HEK293 (cell line): ENCODE results near the gene S100PBP.

Source experiments
- CTCF ChIA-PET: fragments of 350-600 bp; formaldehyde crosslinking; extraction: SDS; loops from one replicate; lab custom pipeline; 2021; ENCODE audit warnings: antibody characterized with exemption; lab: Yijun Ruan, JAX
- POLR2A ChIA-PET: fragments of 300-600 bp; formaldehyde crosslinking; extraction: SDS; loops from one replicate; lab custom pipeline; 2020; ENCODE audit warnings: antibody characterized with exemption, inconsistent platforms; lab: Yijun Ruan, JAX
- H3K27ac ChIP-seq: fragments of 200-500 bp; sonication (Bioruptor generic); 2 replicates; pipeline ENCODE4 v1.5.1; 2014; ENCODE audit warnings: low read depth, low read length, control low read depth, inconsistent platforms; ENCODE audit errors: extremely low read depth
- H3K36me3 ChIP-seq, 2 experiments: fragments of 200-500 bp in 1 of 2; sonication (Bioruptor generic) in 1 of 2; 1 replicate in 1 of 2; 2 replicates in 1 of 2; pipeline ENCODE4 v1.5.1; 2014 to 2017; ENCODE audit warnings: inconsistent platforms in 2 of 2, low read length in 2 of 2; ENCODE audit not compliant: control insufficient read depth in 2 of 2, insufficient read depth in 1 of 2
- H3K4me1 ChIP-seq: fragments of 200-500 bp; sonication (Bioruptor generic); 2 replicates; pipeline ENCODE4 v1.5.1; 2014; ENCODE audit warnings: mild to moderate bottlenecking, low read length, inconsistent platforms; ENCODE audit not compliant: control insufficient read depth, insufficient read depth
- H3K4me3 ChIP-seq: 2 replicates; pipeline ENCODE4 v1.5.1; 2011; ENCODE audit warnings: low read depth, mild to moderate bottlenecking, control low read depth, low read length, moderate library complexity
- H3K9me3 ChIP-seq: fragments of 200-500 bp; sonication (Bioruptor generic); 2 replicates; pipeline ENCODE4 v1.5.1; 2014; ENCODE audit warnings: low read depth, low read length, inconsistent platforms; ENCODE audit not compliant: control insufficient read depth, insufficient read depth
- BCL11A ChIP-seq: fragments of 450-650 bp; formaldehyde crosslinking; IDR thresholded peaks from 2 replicates; pipeline ENCODE4 v1.5.1; 2016; ENCODE audit warnings: low read depth, missing biosample characterization, missing genetic modification characterization
- GLIS2 ChIP-seq: fragments of 450-650 bp; formaldehyde crosslinking; IDR thresholded peaks from 2 replicates; pipeline ENCODE4 v1.5.1; 2016; ENCODE audit warnings: missing biosample characterization, missing genetic modification characterization
- SP3 ChIP-seq: fragments of 450-650 bp; formaldehyde crosslinking; IDR thresholded peaks from 2 replicates; pipeline ENCODE4 v1.5.1; 2016; ENCODE audit warnings: missing biosample characterization, missing genetic modification characterization
- SP7 ChIP-seq: fragments of 450-650 bp; formaldehyde crosslinking; IDR thresholded peaks from 2 replicates; pipeline ENCODE4 v1.5.1; 2016; ENCODE audit warnings: missing biosample characterization, missing genetic modification characterization
- ZEB2 ChIP-seq: fragments of 450-650 bp; formaldehyde crosslinking; IDR thresholded peaks from 2 replicates; pipeline ENCODE4 v1.5.1; 2016; ENCODE audit warnings: missing biosample characterization, missing genetic modification characterization
- ZNF132 ChIP-seq: fragments of 450-650 bp; formaldehyde crosslinking; IDR thresholded peaks from 2 replicates; pipeline ENCODE4 v1.5.1; 2017; ENCODE audit warnings: missing biosample characterization, missing genetic modification characterization, borderline replicate concordance
- ZNF157 ChIP-seq: fragments of 450-650 bp; formaldehyde crosslinking; IDR thresholded peaks from 2 replicates; pipeline ENCODE4 v1.5.1; 2016; ENCODE audit warnings: missing biosample characterization, missing genetic modification characterization
- ZNF16 ChIP-seq: fragments of 450-650 bp; formaldehyde crosslinking; IDR thresholded peaks from 2 replicates; pipeline ENCODE4 v1.5.1; 2016; ENCODE audit warnings: low read depth, missing biosample characterization, missing genetic modification characterization
- ZNF184 ChIP-seq: fragments of 450-650 bp; IDR thresholded peaks from 2 replicates; pipeline ENCODE4 v1.5.1; 2018; ENCODE audit warnings: missing biosample characterization, mild to moderate bottlenecking, missing genetic modification characterization
- ZNF19 ChIP-seq: fragments of 450-650 bp; formaldehyde crosslinking; IDR thresholded peaks from 2 replicates; pipeline ENCODE4; 2016; ENCODE audit warnings: missing biosample characterization, missing genetic modification characterization, low read depth
- ZNF23 ChIP-seq: fragments of 450-650 bp; formaldehyde crosslinking; IDR thresholded peaks from 2 replicates; pipeline ENCODE4 v1.5.1; 2016; ENCODE audit warnings: missing biosample characterization, missing genetic modification characterization, borderline replicate concordance
- ZNF335 ChIP-seq: fragments of 450-650 bp; formaldehyde crosslinking; conservative IDR thresholded peaks from 2 replicates; pipeline ENCODE4 v1.5.1; 2016; ENCODE audit warnings: missing biosample characterization, missing genetic modification characterization
- ZNF514 ChIP-seq: fragments of 450-650 bp; formaldehyde crosslinking; IDR thresholded peaks from 2 replicates; pipeline ENCODE4 v1.5.1; 2016; ENCODE audit warnings: missing biosample characterization, missing genetic modification characterization
- ZNF521 ChIP-seq: fragments of 450-650 bp; formaldehyde crosslinking; IDR thresholded peaks from 2 replicates; pipeline ENCODE4 v1.5.1; 2017; ENCODE audit warnings: missing biosample characterization, mild to moderate bottlenecking, missing genetic modification characterization
- ZNF600 ChIP-seq: fragments of 450-650 bp; formaldehyde crosslinking; IDR thresholded peaks from 2 replicates; pipeline ENCODE4 v1.5.1; 2016; ENCODE audit warnings: missing biosample characterization, missing genetic modification characterization
- ZNF629 ChIP-seq: fragments of 450-650 bp; formaldehyde crosslinking; IDR thresholded peaks from 2 replicates; pipeline ENCODE4 v1.5.1; 2017; ENCODE audit warnings: missing biosample characterization, missing genetic modification characterization
- ZNF670 ChIP-seq: fragments of 450-650 bp; formaldehyde crosslinking; IDR thresholded peaks from 2 replicates; pipeline ENCODE4 v1.5.1; 2016; ENCODE audit warnings: missing biosample characterization, missing genetic modification characterization, low read depth
- ZNF837 ChIP-seq: fragments of 450-650 bp; formaldehyde crosslinking; IDR thresholded peaks from 2 replicates; pipeline ENCODE4 v1.5.1; 2016; ENCODE audit warnings: missing biosample characterization, missing genetic modification characterization
- TF ChIP-seq, protein P1 (sequence below): fragments of 450-650 bp; formaldehyde crosslinking; IDR thresholded peaks from 2 replicates; pipeline ENCODE4 v1.5.0; 2017; ENCODE audit warnings: missing biosample characterization, missing genetic modification characterization, borderline replicate concordance
- TF ChIP-seq, protein P2 (sequence below): fragments of 450-650 bp; formaldehyde crosslinking; IDR thresholded peaks from 2 replicates; pipeline ENCODE4 v1.5.1; 2016; ENCODE audit warnings: missing biosample characterization, missing genetic modification characterization
- TF ChIP-seq, protein P3 (sequence below): sonication (generic); formaldehyde crosslinking; IDR thresholded peaks from 2 replicates; pipeline ENCODE4 v1.8.1; 2022; ENCODE audit warnings: mild to moderate bottlenecking, moderate library complexity, missing genetic modification reagents
- TF ChIP-seq, protein P4 (sequence below): fragments of 450-650 bp; formaldehyde crosslinking; IDR thresholded peaks from 2 replicates; pipeline ENCODE4 v1.5.1; 2016; ENCODE audit warnings: missing biosample characterization, missing genetic modification characterization, borderline replicate concordance
- TF ChIP-seq, protein P5 (sequence below): fragments of 450-650 bp; formaldehyde crosslinking; IDR thresholded peaks from 2 replicates; pipeline ENCODE4 v1.5.1; 2017; ENCODE audit warnings: missing biosample characterization, missing genetic modification characterization

The S100PBP gene

GRCh38 chr1:32813941-32814739 is 3.3 kb upstream of the S100PBP start:
- POLR2A ChIA-PET: no interaction called here
- TF ChIP-seq ZNF600 (tag by site-specific recombination) (peak; percentile 68; the same call in 1 of the 2 replicates), SP7 (peak; percentile 21; the same call in 1 of the 2 replicates), ZNF132 (tag by site-specific recombination) (no peak), SP3 (tag by site-specific recombination) (no peak), ZNF184 (no peak), ZNF16 (tag by site-specific recombination) (no peak), ZNF514 (no peak), ZNF521 (tag by site-specific recombination) (no peak), ZEB2 (0 out of 2 replicates have a peak, but pooled peaks have one; percentile 43), ZNF670 (tag by site-specific recombination) (no peak), ZNF335 (tag by site-specific recombination) (0 out of 2 replicates have a peak, but pooled peaks have one; percentile 20), ZNF629 (0 out of 2 replicates have a peak, but pooled peaks have one; percentile 34), GLIS2 (tag by site-specific recombination) (no peak), ZNF157 (tag by site-specific recombination) (no peak), ZNF19 (no peak), BCL11A (tag by site-specific recombination) (no peak), ZNF23 (no peak), ZNF837 (tag by site-specific recombination) (no peak)
- TF ChIP-seq, protein P1, sequence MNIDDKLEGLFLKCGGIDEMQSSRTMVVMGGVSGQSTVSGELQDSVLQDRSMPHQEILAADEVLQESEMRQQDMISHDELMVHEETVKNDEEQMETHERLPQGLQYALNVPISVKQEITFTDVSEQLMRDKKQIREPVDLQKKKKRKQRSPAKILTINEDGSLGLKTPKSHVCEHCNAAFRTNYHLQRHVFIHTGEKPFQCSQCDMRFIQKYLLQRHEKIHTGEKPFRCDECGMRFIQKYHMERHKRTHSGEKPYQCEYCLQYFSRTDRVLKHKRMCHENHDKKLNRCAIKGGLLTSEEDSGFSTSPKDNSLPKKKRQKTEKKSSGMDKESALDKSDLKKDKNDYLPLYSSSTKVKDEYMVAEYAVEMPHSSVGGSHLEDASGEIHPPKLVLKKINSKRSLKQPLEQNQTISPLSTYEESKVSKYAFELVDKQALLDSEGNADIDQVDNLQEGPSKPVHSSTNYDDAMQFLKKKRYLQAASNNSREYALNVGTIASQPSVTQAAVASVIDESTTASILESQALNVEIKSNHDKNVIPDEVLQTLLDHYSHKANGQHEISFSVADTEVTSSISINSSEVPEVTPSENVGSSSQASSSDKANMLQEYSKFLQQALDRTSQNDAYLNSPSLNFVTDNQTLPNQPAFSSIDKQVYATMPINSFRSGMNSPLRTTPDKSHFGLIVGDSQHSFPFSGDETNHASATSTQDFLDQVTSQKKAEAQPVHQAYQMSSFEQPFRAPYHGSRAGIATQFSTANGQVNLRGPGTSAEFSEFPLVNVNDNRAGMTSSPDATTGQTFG (tag by site-specific recombination): no peak
- TF ChIP-seq, protein P2, sequence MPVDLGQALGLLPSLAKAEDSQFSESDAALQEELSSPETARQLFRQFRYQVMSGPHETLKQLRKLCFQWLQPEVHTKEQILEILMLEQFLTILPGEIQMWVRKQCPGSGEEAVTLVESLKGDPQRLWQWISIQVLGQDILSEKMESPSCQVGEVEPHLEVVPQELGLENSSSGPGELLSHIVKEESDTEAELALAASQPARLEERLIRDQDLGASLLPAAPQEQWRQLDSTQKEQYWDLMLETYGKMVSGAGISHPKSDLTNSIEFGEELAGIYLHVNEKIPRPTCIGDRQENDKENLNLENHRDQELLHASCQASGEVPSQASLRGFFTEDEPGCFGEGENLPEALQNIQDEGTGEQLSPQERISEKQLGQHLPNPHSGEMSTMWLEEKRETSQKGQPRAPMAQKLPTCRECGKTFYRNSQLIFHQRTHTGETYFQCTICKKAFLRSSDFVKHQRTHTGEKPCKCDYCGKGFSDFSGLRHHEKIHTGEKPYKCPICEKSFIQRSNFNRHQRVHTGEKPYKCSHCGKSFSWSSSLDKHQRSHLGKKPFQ: no peak
- TF ChIP-seq, protein P3, sequence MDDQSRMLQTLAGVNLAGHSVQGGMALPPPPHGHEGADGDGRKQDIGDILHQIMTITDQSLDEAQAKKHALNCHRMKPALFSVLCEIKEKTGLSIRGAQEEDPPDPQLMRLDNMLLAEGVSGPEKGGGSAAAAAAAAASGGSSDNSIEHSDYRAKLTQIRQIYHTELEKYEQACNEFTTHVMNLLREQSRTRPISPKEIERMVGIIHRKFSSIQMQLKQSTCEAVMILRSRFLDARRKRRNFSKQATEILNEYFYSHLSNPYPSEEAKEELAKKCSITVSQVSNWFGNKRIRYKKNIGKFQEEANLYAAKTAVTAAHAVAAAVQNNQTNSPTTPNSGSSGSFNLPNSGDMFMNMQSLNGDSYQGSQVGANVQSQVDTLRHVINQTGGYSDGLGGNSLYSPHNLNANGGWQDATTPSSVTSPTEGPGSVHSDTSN (CRISPR knock-in tag): no peak
- TF ChIP-seq, protein P4, sequence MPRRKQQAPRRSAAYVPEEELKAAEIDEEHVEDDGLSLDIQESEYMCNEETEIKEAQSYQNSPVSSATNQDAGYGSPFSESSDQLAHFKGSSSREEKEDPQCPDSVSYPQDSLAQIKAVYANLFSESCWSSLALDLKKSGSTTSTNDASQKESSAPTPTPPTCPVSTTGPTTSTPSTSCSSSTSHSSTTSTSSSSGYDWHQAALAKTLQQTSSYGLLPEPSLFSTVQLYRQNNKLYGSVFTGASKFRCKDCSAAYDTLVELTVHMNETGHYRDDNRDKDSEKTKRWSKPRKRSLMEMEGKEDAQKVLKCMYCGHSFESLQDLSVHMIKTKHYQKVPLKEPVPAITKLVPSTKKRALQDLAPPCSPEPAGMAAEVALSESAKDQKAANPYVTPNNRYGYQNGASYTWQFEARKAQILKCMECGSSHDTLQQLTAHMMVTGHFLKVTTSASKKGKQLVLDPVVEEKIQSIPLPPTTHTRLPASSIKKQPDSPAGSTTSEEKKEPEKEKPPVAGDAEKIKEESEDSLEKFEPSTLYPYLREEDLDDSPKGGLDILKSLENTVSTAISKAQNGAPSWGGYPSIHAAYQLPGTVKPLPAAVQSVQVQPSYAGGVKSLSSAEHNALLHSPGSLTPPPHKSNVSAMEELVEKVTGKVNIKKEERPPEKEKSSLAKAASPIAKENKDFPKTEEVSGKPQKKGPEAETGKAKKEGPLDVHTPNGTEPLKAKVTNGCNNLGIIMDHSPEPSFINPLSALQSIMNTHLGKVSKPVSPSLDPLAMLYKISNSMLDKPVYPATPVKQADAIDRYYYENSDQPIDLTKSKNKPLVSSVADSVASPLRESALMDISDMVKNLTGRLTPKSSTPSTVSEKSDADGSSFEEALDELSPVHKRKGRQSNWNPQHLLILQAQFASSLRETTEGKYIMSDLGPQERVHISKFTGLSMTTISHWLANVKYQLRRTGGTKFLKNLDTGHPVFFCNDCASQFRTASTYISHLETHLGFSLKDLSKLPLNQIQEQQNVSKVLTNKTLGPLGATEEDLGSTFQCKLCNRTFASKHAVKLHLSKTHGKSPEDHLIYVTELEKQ (tag by site-specific recombination): no peak
- TF ChIP-seq, protein P5, sequence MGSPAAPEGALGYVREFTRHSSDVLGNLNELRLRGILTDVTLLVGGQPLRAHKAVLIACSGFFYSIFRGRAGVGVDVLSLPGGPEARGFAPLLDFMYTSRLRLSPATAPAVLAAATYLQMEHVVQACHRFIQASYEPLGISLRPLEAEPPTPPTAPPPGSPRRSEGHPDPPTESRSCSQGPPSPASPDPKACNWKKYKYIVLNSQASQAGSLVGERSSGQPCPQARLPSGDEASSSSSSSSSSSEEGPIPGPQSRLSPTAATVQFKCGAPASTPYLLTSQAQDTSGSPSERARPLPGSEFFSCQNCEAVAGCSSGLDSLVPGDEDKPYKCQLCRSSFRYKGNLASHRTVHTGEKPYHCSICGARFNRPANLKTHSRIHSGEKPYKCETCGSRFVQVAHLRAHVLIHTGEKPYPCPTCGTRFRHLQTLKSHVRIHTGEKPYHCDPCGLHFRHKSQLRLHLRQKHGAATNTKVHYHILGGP (tag by site-specific recombination): no peak
- Histone ChIP-seq H3K9me3 (no peaks in the 10 kb centered on the region), H3K4me3 (no peak overlapping the region), H3K36me3 (peaks cover 7 to 31% of the 10 kb centered on the region in 2 experiments; a peak in 2 of 3 replicates), H3K4me1 (no peaks in the 10 kb centered on the region), H3K27ac (no peak overlapping the region)
- CTCF ChIA-PET: interaction anchor here (0.9 kb wide), 1 partner anchor 102 kb away, joined by 3 read pairs; no protein-coding TSS in a partner anchor
